ENCODE data around the gene FRMPD1.

The FRMPD1 gene

DNA sequence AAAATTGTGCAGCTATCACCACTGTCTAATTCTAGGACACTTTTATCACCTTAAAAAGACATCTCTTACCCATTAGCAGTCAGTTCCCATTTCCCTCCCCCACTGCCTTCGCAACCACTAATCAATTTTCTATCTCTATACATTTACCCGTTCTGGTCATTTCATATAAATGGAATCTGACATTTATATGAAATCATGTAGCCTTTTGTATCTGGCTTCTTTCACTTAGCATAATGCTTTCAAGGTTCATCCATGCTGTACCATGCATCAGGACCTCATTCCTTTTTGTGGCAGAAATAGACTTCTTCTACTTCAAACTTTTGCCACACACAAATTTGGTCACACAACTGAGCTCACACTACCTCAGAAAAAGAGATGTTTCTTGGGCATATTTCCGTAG lies 32.2 kb downstream of the FRMPD1 start:
- Histone ChIP-seq H3K36me3 (ENCODE audit: insufficient read depth, low read length) (no peaks in the 10 kb centered on the region), H3K4me3 (ENCODE audit: low read depth, low read length, poor library complexity, severe bottlenecking) (no peak overlapping the region), H3K27me3 (ENCODE audit: insufficient read depth, low read length) (0 out of 2 replicates have a peak, but pooled peaks cover 4% of the 10 kb centered on the region), H3K27ac (ENCODE audit: low read depth, low read length, poor library complexity, severe bottlenecking) (no peak overlapping the region), H3K9ac (ENCODE audit: low read length) (no peak overlapping the region), H3F3A (ENCODE audit: insufficient read depth, low read length) (no peaks in the 10 kb centered on the region), H2AFZ (ENCODE audit: low read length) (no peak overlapping the region), H4K20me1 (ENCODE audit: insufficient read depth, low read length) (no peaks in the 10 kb centered on the region), H3K4me2 (ENCODE audit: low read length) (no peak overlapping the region), H3K9me3 (ENCODE audit: low read length) (no peaks in the 10 kb centered on the region), H3K4me1 (ENCODE audit: insufficient read depth, low read length, severe bottlenecking) (no peaks in the 10 kb centered on the region), H3K79me2 (ENCODE audit: insufficient read depth, low read length) (no peaks in the 10 kb centered on the region), H3K9me2 (ENCODE audit: low read depth, low read length) (no peaks in the 10 kb centered on the region)
- TF ChIP-seq EZH2 (IDR thresholded peaks at IDR 0.05; ENCODE audit: borderline replicate concordance, low read length), result no peak
- TF ChIP-seq, protein P1, sequence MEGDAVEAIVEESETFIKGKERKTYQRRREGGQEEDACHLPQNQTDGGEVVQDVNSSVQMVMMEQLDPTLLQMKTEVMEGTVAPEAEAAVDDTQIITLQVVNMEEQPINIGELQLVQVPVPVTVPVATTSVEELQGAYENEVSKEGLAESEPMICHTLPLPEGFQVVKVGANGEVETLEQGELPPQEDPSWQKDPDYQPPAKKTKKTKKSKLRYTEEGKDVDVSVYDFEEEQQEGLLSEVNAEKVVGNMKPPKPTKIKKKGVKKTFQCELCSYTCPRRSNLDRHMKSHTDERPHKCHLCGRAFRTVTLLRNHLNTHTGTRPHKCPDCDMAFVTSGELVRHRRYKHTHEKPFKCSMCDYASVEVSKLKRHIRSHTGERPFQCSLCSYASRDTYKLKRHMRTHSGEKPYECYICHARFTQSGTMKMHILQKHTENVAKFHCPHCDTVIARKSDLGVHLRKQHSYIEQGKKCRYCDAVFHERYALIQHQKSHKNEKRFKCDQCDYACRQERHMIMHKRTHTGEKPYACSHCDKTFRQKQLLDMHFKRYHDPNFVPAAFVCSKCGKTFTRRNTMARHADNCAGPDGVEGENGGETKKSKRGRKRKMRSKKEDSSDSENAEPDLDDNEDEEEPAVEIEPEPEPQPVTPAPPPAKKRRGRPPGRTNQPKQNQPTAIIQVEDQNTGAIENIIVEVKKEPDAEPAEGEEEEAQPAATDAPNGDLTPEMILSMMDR (IDR thresholded peaks at IDR 0.05; ENCODE audit: low read length), result no peak

DNA sequence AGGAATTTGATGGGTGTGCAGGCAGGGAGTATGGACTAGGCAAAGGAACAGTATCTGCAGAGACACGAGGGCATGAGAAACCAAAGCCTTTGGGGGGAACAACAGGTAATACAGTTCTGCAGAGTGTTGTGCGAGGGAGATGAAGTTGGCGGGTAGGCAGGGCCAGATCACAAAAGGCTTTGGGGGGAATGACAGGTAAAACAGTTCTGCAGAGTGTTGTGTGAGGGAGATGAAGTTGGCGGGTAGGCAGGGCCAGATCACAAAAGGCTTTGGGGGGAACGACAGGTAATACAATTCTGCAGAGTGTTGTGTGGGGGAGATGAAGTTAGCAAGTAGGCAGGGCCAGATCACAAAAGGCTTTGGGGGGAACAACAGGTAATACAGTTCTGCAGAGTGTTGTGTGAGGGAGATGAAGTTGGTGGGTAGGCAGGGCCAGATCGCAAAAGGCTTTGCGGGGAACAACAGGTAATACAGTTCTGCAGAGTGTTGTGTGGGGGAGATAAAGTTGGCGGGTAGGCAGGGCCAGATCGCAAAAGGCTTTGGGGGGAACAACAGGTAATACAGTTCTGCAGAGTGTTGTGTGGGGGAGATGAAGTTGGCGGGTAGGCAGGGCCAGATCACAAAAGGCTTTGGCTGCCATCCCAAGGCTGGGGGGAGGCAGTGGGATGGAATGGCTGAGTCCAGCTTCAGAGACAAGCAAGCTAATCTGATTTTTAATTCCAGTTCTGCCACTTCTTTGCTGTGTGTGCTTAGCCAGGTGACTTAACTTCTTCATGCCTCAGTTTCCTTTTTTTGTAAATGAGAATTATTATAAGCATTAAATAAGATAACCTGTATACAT lies 33.0 kb downstream of the FRMPD1 start:
- Histone ChIP-seq H3F3A (ENCODE audit: insufficient read depth, low read length) (no peaks in the 10 kb centered on the region), H3K4me2 (ENCODE audit: low read length) (no peak overlapping the region), H3K36me3 (ENCODE audit: insufficient read depth, low read length) (no peaks in the 10 kb centered on the region), H3K9me3 (ENCODE audit: low read length) (no peaks in the 10 kb centered on the region), H3K9ac (ENCODE audit: low read length) (no peak overlapping the region), H3K4me3 (ENCODE audit: low read depth, low read length, poor library complexity, severe bottlenecking) (no peak overlapping the region), H3K4me1 (ENCODE audit: insufficient read depth, low read length, severe bottlenecking) (no peaks in the 10 kb centered on the region), H3K27me3 (ENCODE audit: insufficient read depth, low read length) (0 out of 2 replicates have a peak, but pooled peaks cover 4% of the 10 kb centered on the region), H3K79me2 (ENCODE audit: insufficient read depth, low read length) (no peaks in the 10 kb centered on the region), H3K27ac (ENCODE audit: low read depth, low read length, poor library complexity, severe bottlenecking) (no peak overlapping the region), H2AFZ (ENCODE audit: low read length) (no peak overlapping the region), H4K20me1 (ENCODE audit: insufficient read depth, low read length) (no peaks in the 10 kb centered on the region), H3K9me2 (ENCODE audit: low read depth, low read length) (no peaks in the 10 kb centered on the region)
- TF ChIP-seq, protein P1 (IDR thresholded peaks at IDR 0.05; ENCODE audit: low read length), result no peak
- TF ChIP-seq EZH2 (IDR thresholded peaks at IDR 0.05; ENCODE audit: borderline replicate concordance, low read length), result no peak

DNA sequence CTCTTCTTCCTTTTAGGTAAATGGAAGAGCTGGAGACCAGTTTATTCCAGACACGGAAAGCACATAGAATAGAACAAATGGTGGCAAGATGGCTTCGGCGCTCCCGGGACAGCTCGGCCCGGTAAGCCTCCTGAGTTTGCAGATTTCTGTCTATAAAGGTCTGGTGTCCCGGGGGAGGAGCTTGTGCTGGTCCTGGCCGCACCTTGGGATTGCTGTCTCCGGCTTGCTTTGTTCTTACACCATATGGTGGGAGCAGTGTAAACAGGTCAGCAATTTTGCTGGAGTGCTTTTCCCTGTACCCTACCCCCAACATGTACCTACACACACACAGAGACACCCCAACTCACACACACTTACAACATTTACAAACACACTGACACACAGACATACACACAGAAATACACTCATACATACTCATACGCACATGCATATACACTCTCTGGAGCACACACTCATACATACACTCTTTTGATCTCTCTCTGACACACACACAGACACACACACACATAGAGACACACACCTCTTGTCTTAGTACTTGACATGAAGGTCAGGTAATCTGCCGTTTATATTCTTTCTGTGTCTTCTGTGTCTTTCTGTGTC lies 42.0 kb downstream of the FRMPD1 start:
- H3K27me3 ChIP-seq (ENCODE audit: insufficient read depth, low read length), result no peaks in the 10 kb centered on the region; the same call in 1 of the 2 replicates

More for the DNA sequence above, 42.0 kb downstream of the FRMPD1 start:
- no peaks in the 10 kb centered on the region for H3K9me3 ChIP-seq (ENCODE audit: low read length)
- no peaks in the 10 kb centered on the region for H3K9me2 ChIP-seq (ENCODE audit: low read depth, low read length)
- no peaks in the 10 kb centered on the region for H3K79me2 ChIP-seq (ENCODE audit: insufficient read depth, low read length)
- no peaks in the 10 kb centered on the region for H3F3A ChIP-seq (ENCODE audit: insufficient read depth, low read length)
- TF ChIP-seq EZH2 (IDR thresholded peaks at IDR 0.05; ENCODE audit: borderline replicate concordance, low read length), result no peak
- TF ChIP-seq, protein P1 (IDR thresholded peaks at IDR 0.05; ENCODE audit: low read length), result no peak
- no peaks in the 10 kb centered on the region for H4K20me1 ChIP-seq (ENCODE audit: insufficient read depth, low read length)
- H2AFZ ChIP-seq (ENCODE audit: low read length), result no peak overlapping the region
- H3K4me3 ChIP-seq (ENCODE audit: low read depth, low read length, poor library complexity, severe bottlenecking), result no peak overlapping the region
- H3K36me3 ChIP-seq (ENCODE audit: insufficient read depth, low read length), result no peaks in the 10 kb centered on the region
- H3K4me1 ChIP-seq (ENCODE audit: insufficient read depth, low read length, severe bottlenecking), result no peaks in the 10 kb centered on the region
- H3K4me2 ChIP-seq (ENCODE audit: low read length), result no peak overlapping the region
- no peak overlapping the region for H3K9ac ChIP-seq (ENCODE audit: low read length)
- H3K27ac ChIP-seq (ENCODE audit: low read depth, low read length, poor library complexity, severe bottlenecking), result no peak overlapping the region

Data from OCI-LY1 (cell line).